A549 (cell line): ENCODE data around the gene NDUFAF5. TPM values are rescaled to one million over a fixed set of nuclear protein-coding genes. Genes with fewer than 3 reads are reported as not detected.

Experiments
- ATAC-seq, 2 experiments: fragments of 200-7000 bp in 1 of 2; fragments of >200 bp in 1 of 2; cut with Nextera tagmentation in 1 of 2; cut with Tn5 transposase in 1 of 2; 3 replicates each; pipeline versions ENCODE4 v1.8.0 to v1.9.1; 2018 to 2020; ENCODE audit warnings: mild to moderate bottlenecking in 1 of 2, moderate library complexity in 1 of 2
- CTCF ChIA-PET: fragments of 300-600 bp; sonication (Branson Sonifier 250); formaldehyde crosslinking; extraction: SDS; loops from one replicate; lab custom pipeline; 2021; ENCODE audit warnings: antibody characterized with exemption, inconsistent platforms; lab: Yijun Ruan, JAX
- POLR2A ChIA-PET: fragments of 350-600 bp; formaldehyde crosslinking; extraction: SDS; loops from one replicate; lab custom pipeline; 2021; ENCODE audit warnings: antibody characterized with exemption, inconsistent platforms; lab: Yijun Ruan, JAX
- DNase-seq, 2 experiments: peaks; one replicate each; pipeline versions ENCODE4 v3.0.0 to v3.0.0-alpha.2; 2011 to 2016; ENCODE audit warnings: low read depth in 1 of 2, low spot score in 1 of 2
- FAIRE-seq: peaks from 2 replicates; lab custom pipeline; 2011; peaks lifted over from hg19 to GRCh38; lab: Jason Lieb, UNC
- H3K27ac ChIP-seq, 2 experiments: fragments of >200 bp; sonication (Bioruptor Twin); formaldehyde crosslinking; 3 replicates each; pipeline ENCODE4 v1.5.1; 2016 to 2017
- H3K4me1 ChIP-seq: fragments of >200 bp; sonication (Bioruptor Twin); formaldehyde crosslinking; 3 replicates; pipeline ENCODE4 v1.6.1; 2016
- H3K4me2 ChIP-seq: fragments of >200 bp; sonication (Bioruptor Twin); formaldehyde crosslinking; 3 replicates; pipeline ENCODE4 v1.6.1; 2016
- H3K4me3 ChIP-seq: fragments of >200 bp; sonication (Bioruptor Twin); formaldehyde crosslinking; 3 replicates; pipeline ENCODE4 v1.5.1; 2016
- H3K9me3 ChIP-seq: fragments of >200 bp; sonication (Bioruptor Twin); formaldehyde crosslinking; 3 replicates; pipeline ENCODE4 v1.6.1; 2016
- CBX8 ChIP-seq: fragments of 200-600 bp; sonication (generic); IDR thresholded peaks from 2 replicates; pipeline ENCODE4 v1.6.1; 2016
- CEBPB ChIP-seq, 2 experiments: fragments of >200 bp in 1 of 2; sonication (Bioruptor Twin) in 1 of 2; formaldehyde crosslinking in 1 of 2; IDR thresholded peaks; 2 replicates each; pipeline ENCODE4 v1.6.1; 2012 to 2016
- CHD4 ChIP-seq: fragments of 200-600 bp; sonication (generic); IDR thresholded peaks from 2 replicates; pipeline ENCODE4 v1.6.1; 2016; ENCODE audit warnings: antibody characterized with exemption, mild to moderate bottlenecking, borderline replicate concordance
- E2F6 ChIP-seq: IDR thresholded peaks from 2 replicates; pipeline ENCODE4 v1.6.1; 2012; ENCODE audit warnings: low read depth, borderline replicate concordance
- EHF ChIP-seq: fragments of 250-450 bp; sonication (Bioruptor Pico); IDR thresholded peaks from 2 replicates; pipeline ENCODE4 v1.5.0; 2020; ENCODE audit warnings: mild to moderate bottlenecking
- EHMT2 ChIP-seq: fragments of 200-600 bp; sonication (generic); IDR thresholded peaks from 2 replicates; pipeline ENCODE4 v1.6.1; 2016; ENCODE audit warnings: antibody characterized with exemption, low read depth, mild to moderate bottlenecking, moderate library complexity
- EP300 ChIP-seq, 2 experiments: fragments of >200 bp; sonication (Bioruptor Twin); formaldehyde crosslinking; IDR thresholded peaks; 2 replicates in 1 of 2; 3 replicates in 1 of 2; pipeline ENCODE4 v1.6.1; 2016 to 2017
- HDAC2 ChIP-seq: fragments of 200-600 bp; sonication (generic); IDR thresholded peaks from 2 replicates; pipeline ENCODE4 v1.6.1; 2016
- HOXB13 ChIP-seq: fragments of 250-450 bp; sonication (Bioruptor Pico); IDR thresholded peaks from 2 replicates; pipeline ENCODE4 v1.5.0; 2020; ENCODE audit warnings: low read depth, mild to moderate bottlenecking, moderate library complexity
- JUNB ChIP-seq: fragments of >200 bp; sonication (Bioruptor Twin); formaldehyde crosslinking; IDR thresholded peaks from 2 replicates; pipeline ENCODE4 v1.6.1; 2016
- MAX ChIP-seq: IDR thresholded peaks from 2 replicates; pipeline ENCODE4 v1.6.1; 2012
- MYC ChIP-seq: IDR thresholded peaks from 2 replicates; pipeline ENCODE4 v1.6.1; 2012; ENCODE audit warnings: mild to moderate bottlenecking, inconsistent platforms, low read length, improper control_type of control experiment, borderline replicate concordance
- NPAS2 ChIP-seq: fragments of 250-450 bp; sonication (Bioruptor Pico); IDR thresholded peaks from 2 replicates; pipeline ENCODE4 v1.8.0; 2022; ENCODE audit warnings: mild to moderate bottlenecking, moderate library complexity, borderline replicate concordance
- POLR2A ChIP-seq: IDR thresholded peaks from 2 replicates; pipeline ENCODE4 v1.6.1; 2012; ENCODE audit warnings: mild to moderate bottlenecking, low read length
- POLR2AphosphoS2 ChIP-seq: conservative IDR thresholded peaks from 2 replicates; pipeline ENCODE4 v1.6.1; 2012; ENCODE audit warnings: low read length, improper control_type of control experiment, inconsistent platforms
- REST ChIP-seq: fragments of 200-600 bp; sonication (generic); IDR thresholded peaks from 2 replicates; pipeline ENCODE4 v1.6.1; 2016; ENCODE audit warnings: antibody characterized with exemption, mild to moderate bottlenecking, moderate library complexity
- SMC3 ChIP-seq: fragments of >200 bp; sonication (Bioruptor Twin); formaldehyde crosslinking; IDR thresholded peaks from 3 replicates; pipeline ENCODE4 v1.6.1; 2018; ENCODE audit warnings: inconsistent platforms
- TFCP2L1 ChIP-seq: fragments of 250-450 bp; sonication (Bioruptor Pico); IDR thresholded peaks from 2 replicates; pipeline ENCODE4 v1.5.0; 2021; ENCODE audit warnings: mild to moderate bottlenecking
- TP53 ChIP-seq: fragments of 250-450 bp; sonication (Bioruptor Pico); IDR thresholded peaks from 2 replicates; pipeline ENCODE4 v1.5.0; 2021; ENCODE audit warnings: mild to moderate bottlenecking, moderate library complexity
- USF2 ChIP-seq: fragments of 450-650 bp; IDR thresholded peaks from 2 replicates; pipeline ENCODE4 v1.6.1; 2014; ENCODE audit warnings: antibody characterized with exemption
- ZC3H11A ChIP-seq: fragments of 450-650 bp; IDR thresholded peaks from 2 replicates; pipeline ENCODE4 v1.6.1; 2014; ENCODE audit warnings: antibody characterized with exemption, mild to moderate bottlenecking
- ZFP36 ChIP-seq: fragments of 450-650 bp; IDR thresholded peaks from 2 replicates; pipeline ENCODE4 v1.6.1; 2014; ENCODE audit warnings: borderline replicate concordance; ENCODE audit not compliant: partially characterized antibody
- ZSCAN20 ChIP-seq: fragments of 250-450 bp; sonication (Bioruptor Pico); IDR thresholded peaks from 2 replicates; pipeline ENCODE4 v1.8.0; 2022; ENCODE audit warnings: mild to moderate bottlenecking, moderate library complexity
- WGBS: methylation state at CpG from one replicate; pipeline ENCODE4 v1.1.6; 2017; ENCODE audit errors: missing lambda C conversion rate; 5-methylcytosine and 5-hydroxymethylcytosine counted together
- polyA plus RNA-seq, 4 experiments: library from polyadenylated mRNA; depleted of rRNA in 3 of 4; stranded (reverse); fragments of >200 nt; fragmentation: RNase III in 1 of 4; extraction: RNeasy Plus Mini Kit Qiagen cat#74134 plus additional on column Dnase treatment in 1 of 4; gene quantifications; 2 replicates in 3 of 4; 3 replicates in 1 of 4; pipeline ENCODE4 v1.2.3, GENCODE V29; 2011 to 2017

NDUFAF5 gene
- polyA plus RNA-seq, 2 of the 4 experiments (the other 2 are of a cell fraction) = 29.2 to 53.5 TPM

GRCh38 chr20:13865791-13866351, 81.0 kb downstream of the NDUFAF5 start:
- FAIRE-seq (no peak), DNase-seq (no peak)

GRCh38 chr20:13868331-13868730, 83.5 kb downstream of the NDUFAF5 start:
- FAIRE-seq = no peak
- Histone ChIP-seq H3K9me3 (no peaks in the 10 kb centered on the region), H3K4me2 (no peak overlapping the region), H3K27ac (no peak overlapping the region), H3K4me1 (no peaks in the 10 kb centered on the region)
- ChIA-PET CTCF (no interaction called here), POLR2A (no interaction called here)
- peak in 1 of 2 experiments; percentile 11 for DNase-seq
- WGBS = 49% methylated on average over 4 of the region's 4 CpGs
- no peak for ATAC-seq
- no peak for TF ChIP-seq ZSCAN20 (CRISPR knock-in tag)
- TF ChIP-seq HOXB13 (CRISPR knock-in tag) = no peak
- no peak for TF ChIP-seq TFCP2L1 (CRISPR knock-in tag)
- no peak for TF ChIP-seq USF2
- no peak for TF ChIP-seq HDAC2
- TF ChIP-seq TP53 (CRISPR knock-in tag) = no peak
- no peak for TF ChIP-seq EHF (CRISPR knock-in tag)
- no peak for TF ChIP-seq CHD4
- TF ChIP-seq JUNB = no peak
- TF ChIP-seq MAX = no peak
- TF ChIP-seq, all 56 proteins: peak for 0
- no peak overlapping the region for H3K4me3 ChIP-seq

More at GRCh38 chr20:13865791-13866351, 81.0 kb downstream of the NDUFAF5 start:
- ATAC-seq = no peak
- ChIA-PET CTCF (interaction anchor here (0.8 to 0.9 kb wide), 2 partner anchors 9 to 82 kb away, joined by 3 read pairs; no protein-coding TSS in a partner anchor), POLR2A (no interaction called here)
- Histone ChIP-seq H3K27ac (no peak overlapping the region), H3K4me3 (no peak overlapping the region), H3K9me3 (no peaks in the 10 kb centered on the region), H3K4me2 (no peak overlapping the region), H3K4me1 (no peaks in the 10 kb centered on the region)
- no peak for TF ChIP-seq EHMT2
- no peak for TF ChIP-seq EP300 (IDR thresholded peaks at IDR 0.05)
- no peak for TF ChIP-seq E2F6
- TF ChIP-seq MYC = no peak
- no peak for TF ChIP-seq ZSCAN20 (CRISPR knock-in tag)
- no peak for TF ChIP-seq ZC3H11A
- no peak for TF ChIP-seq CEBPB (IDR thresholded peaks at IDR 0.05)
- no peak for TF ChIP-seq CBX8
- TF ChIP-seq SMC3 = no peak
- TF ChIP-seq NPAS2 (CRISPR knock-in tag) = no peak
- TF ChIP-seq POLR2A = no peak
- no peak for TF ChIP-seq REST
- no peak for TF ChIP-seq POLR2AphosphoS2
- TF ChIP-seq ZFP36 = no peak
- 28% methylated on average over 5 of the region's 5 CpGs for WGBS
